Measurements from ENCODE around the gene EFCAB6. TPM values are rescaled to one million over a fixed set of nuclear protein-coding genes. Genes with fewer than 3 reads are reported as not detected.

EFCAB6 gene
- total and polyA plus RNA-seq, 4 donors, result 0.14 to 2.1 (median 0.53) TPM

GRCh38 chr22:43855431-43855830 lies 43.3 kb upstream of the EFCAB6 start:
- Histone ChIP-seq H3K4me1 (ENCODE audit: control insufficient read depth in 4 of 4, insufficient read depth in 4 of 4, low read length in 3 of 4) (no peaks in the 10 kb centered on the region), H3K27ac (ENCODE audit: low read depth in 1 of 2, low read length in 2 of 2) (no peak overlapping the region), H3K4me3 (ENCODE audit: low read depth in 1 of 3, low read length in 3 of 3) (no peak overlapping the region), H3K27me3 (ENCODE audit: control insufficient read depth in 4 of 4, insufficient read depth in 4 of 4, low read length in 3 of 4) (peaks cover 0 to 6% (median 2%) of the 10 kb centered on the region in 4 donors), H3K9ac (ENCODE audit: low read depth in 1 of 2, low read length in 2 of 2) (no peak overlapping the region), H3K9me3 (ENCODE audit: control insufficient read depth in 4 of 4, low read length in 3 of 4) (peaks cover 0 to 2% (median 0%) of the 10 kb centered on the region in 4 donors), H3K36me3 (ENCODE audit: control insufficient read depth in 4 of 4, insufficient read depth in 3 of 4, low read depth in 1 of 4, low read length in 3 of 4) (no peaks in the 10 kb centered on the region)
- 97% methylated on average over 4 of the region's 4 CpGs for WGBS
- TF ChIP-seq RAD21 (IDR thresholded peaks at IDR 0.05) (no peak), YY1 (IDR thresholded peaks at IDR 0.05) (no peak), SP1 (IDR thresholded peaks at IDR 0.05) (no peak), JUND (IDR thresholded peaks at IDR 0.05) (no peak), FOXA1 (IDR thresholded peaks at IDR 0.05) (no peak), RXRA (IDR thresholded peaks at IDR 0.05) (no peak), TAF1 (conservative IDR thresholded peaks at IDR 0.05) (no peak), NR2F2 (IDR thresholded peaks at IDR 0.05) (no peak)
- TF ChIP-seq, protein P1, sequence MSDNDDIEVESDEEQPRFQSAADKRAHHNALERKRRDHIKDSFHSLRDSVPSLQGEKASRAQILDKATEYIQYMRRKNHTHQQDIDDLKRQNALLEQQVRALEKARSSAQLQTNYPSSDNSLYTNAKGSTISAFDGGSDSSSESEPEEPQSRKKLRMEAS (IDR thresholded peaks at IDR 0.05), result no peak
- no peak for DNase-seq (ENCODE audit: low spot score)

DNA sequence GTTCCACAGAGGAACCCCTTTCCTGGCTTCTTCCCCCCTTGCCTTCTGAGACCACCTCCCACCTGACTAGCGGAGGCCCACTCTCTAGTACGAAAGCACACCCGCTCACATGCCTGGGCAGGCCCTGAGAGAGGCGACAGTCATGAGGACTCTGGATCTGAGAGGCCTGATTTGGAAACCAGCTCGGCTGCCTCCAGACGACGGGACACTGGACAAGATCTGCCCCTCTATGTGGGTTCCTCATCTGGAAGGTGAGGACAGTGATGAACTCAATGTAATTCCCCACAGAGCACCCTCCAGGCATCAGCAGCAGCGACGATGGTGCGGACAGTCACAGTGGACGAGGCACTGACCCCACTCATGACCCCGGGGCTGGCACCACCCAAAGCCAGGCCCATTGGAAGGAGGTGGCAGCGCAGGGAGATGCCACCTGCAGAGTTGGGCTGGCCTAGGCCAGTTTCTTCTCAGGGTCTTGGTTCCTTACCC lies 42.7 kb upstream of the EFCAB6 start:
- Histone ChIP-seq H3K4me3 (ENCODE audit: low read depth in 1 of 3, low read length in 3 of 3) (no peak overlapping the region), H3K27ac (ENCODE audit: low read depth in 1 of 2, low read length in 2 of 2) (no peak overlapping the region), H3K9me3 (ENCODE audit: control insufficient read depth in 4 of 4, low read length in 3 of 4) (peaks cover 0 to 2% (median 0%) of the 10 kb centered on the region in 4 donors), H3K9ac (ENCODE audit: low read depth in 1 of 2, low read length in 2 of 2) (no peak overlapping the region), H3K27me3 (ENCODE audit: control insufficient read depth in 4 of 4, insufficient read depth in 4 of 4, low read length in 3 of 4) (peaks cover 0 to 2% (median under 1%) of the 10 kb centered on the region in 4 donors), H3K4me1 (ENCODE audit: control insufficient read depth in 4 of 4, insufficient read depth in 4 of 4, low read length in 3 of 4) (no peaks in the 10 kb centered on the region), H3K36me3 (ENCODE audit: control insufficient read depth in 4 of 4, insufficient read depth in 3 of 4, low read depth in 1 of 4, low read length in 3 of 4) (no peaks in the 10 kb centered on the region)
- WGBS, result 94% methylated on average over 13 of the region's 13 CpGs
- TF ChIP-seq ZBTB33 (IDR thresholded peaks at IDR 0.05) (no peak), YY1 (IDR thresholded peaks at IDR 0.05) (no peak), CTCF (IDR thresholded peaks at IDR 0.05; ENCODE audit: low read depth, low read length, missing input control) (no peak), EGR1 (IDR thresholded peaks at IDR 0.05; ENCODE audit: low read depth in 2 of 2) (no peak), TAF1 (conservative IDR thresholded peaks at IDR 0.05) (no peak)
- TF ChIP-seq, protein P2, sequence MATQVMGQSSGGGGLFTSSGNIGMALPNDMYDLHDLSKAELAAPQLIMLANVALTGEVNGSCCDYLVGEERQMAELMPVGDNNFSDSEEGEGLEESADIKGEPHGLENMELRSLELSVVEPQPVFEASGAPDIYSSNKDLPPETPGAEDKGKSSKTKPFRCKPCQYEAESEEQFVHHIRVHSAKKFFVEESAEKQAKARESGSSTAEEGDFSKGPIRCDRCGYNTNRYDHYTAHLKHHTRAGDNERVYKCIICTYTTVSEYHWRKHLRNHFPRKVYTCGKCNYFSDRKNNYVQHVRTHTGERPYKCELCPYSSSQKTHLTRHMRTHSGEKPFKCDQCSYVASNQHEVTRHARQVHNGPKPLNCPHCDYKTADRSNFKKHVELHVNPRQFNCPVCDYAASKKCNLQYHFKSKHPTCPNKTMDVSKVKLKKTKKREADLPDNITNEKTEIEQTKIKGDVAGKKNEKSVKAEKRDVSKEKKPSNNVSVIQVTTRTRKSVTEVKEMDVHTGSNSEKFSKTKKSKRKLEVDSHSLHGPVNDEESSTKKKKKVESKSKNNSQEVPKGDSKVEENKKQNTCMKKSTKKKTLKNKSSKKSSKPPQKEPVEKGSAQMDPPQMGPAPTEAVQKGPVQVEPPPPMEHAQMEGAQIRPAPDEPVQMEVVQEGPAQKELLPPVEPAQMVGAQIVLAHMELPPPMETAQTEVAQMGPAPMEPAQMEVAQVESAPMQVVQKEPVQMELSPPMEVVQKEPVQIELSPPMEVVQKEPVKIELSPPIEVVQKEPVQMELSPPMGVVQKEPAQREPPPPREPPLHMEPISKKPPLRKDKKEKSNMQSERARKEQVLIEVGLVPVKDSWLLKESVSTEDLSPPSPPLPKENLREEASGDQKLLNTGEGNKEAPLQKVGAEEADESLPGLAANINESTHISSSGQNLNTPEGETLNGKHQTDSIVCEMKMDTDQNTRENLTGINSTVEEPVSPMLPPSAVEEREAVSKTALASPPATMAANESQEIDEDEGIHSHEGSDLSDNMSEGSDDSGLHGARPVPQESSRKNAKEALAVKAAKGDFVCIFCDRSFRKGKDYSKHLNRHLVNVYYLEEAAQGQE (IDR thresholded peaks at IDR 0.05), result no peak
- no peak for DNase-seq (ENCODE audit: low spot score)
